ENCODE results near the gene DRAM1. TPM values are rescaled to one million over a fixed set of nuclear protein-coding genes. Genes with fewer than 3 reads are reported as not detected.

DRAM1 gene
- total and polyA plus RNA-seq, 9 of the 15 experiments (the other 6 are each of a cell fraction or from before 2014, with no cell fraction given) = 1.4 to 4.3 (median 2.7) TPM

GRCh38 chr12:101855364-101855884, 22.0 kb upstream of the DRAM1 start (continued):
- no peak for TF ChIP-seq NFYB (IDR thresholded peaks at IDR 0.05; ENCODE audit: extremely low read depth, insufficient read length)
- TF ChIP-seq ZNF76 (CRISPR knock-in tag; IDR thresholded peaks at IDR 0.05; ENCODE audit: borderline replicate concordance) = no peak
- no peak for TF ChIP-seq ZNF507 (tag; conservative IDR thresholded peaks at IDR 0.05)
- TF ChIP-seq THAP7 (CRISPR knock-in tag; IDR thresholded peaks at IDR 0.05) = no peak
- TF ChIP-seq NFXL1 (CRISPR knock-in tag; IDR thresholded peaks at IDR 0.05) = no peak
- TF ChIP-seq RBM17 (IDR thresholded peaks at IDR 0.05; ENCODE audit: borderline replicate concordance, low read depth, low read length) = no peak
- no peak for TF ChIP-seq DIDO1 (tag; IDR thresholded peaks at IDR 0.05; ENCODE audit: low read depth)
- no peak for TF ChIP-seq ZFPM2 (CRISPR knock-in tag; IDR thresholded peaks at IDR 0.05)
- TF ChIP-seq E2F4 (CRISPR knock-in tag; IDR thresholded peaks at IDR 0.05; ENCODE audit: low read depth) = no peak
- TF ChIP-seq ATF2 (CRISPR knock-in tag; IDR thresholded peaks at IDR 0.05) = no peak
- peak; percentile 56; the same call in 1 of the 2 replicates for TF ChIP-seq ZNF644 (tag; IDR thresholded peaks at IDR 0.05; ENCODE audit: low read depth)
- TF ChIP-seq HNRNPUL1 (IDR thresholded peaks at IDR 0.05; ENCODE audit: low read length) = no peak
- no peak for TF ChIP-seq RNF219 (CRISPR knock-in tag; IDR thresholded peaks at IDR 0.05)
- no peak for TF ChIP-seq RBM14 (IDR thresholded peaks at IDR 0.05; ENCODE audit: borderline replicate concordance, insufficient read depth, low read depth, low read length)
- peak; percentile 17; the same call in 1 of the 2 replicates for TF ChIP-seq ELF1 (tag; IDR thresholded peaks at IDR 0.05)
- TF ChIP-seq SIRT6 (IDR thresholded peaks at IDR 0.05; ENCODE audit: low read depth, low read length) = no peak
- no peak for TF ChIP-seq SREBF2 (CRISPR knock-in tag; IDR thresholded peaks at IDR 0.05)
- TF ChIP-seq ELK3 (CRISPR knock-in tag; IDR thresholded peaks at IDR 0.05) = no peak
- TF ChIP-seq HDAC2 (IDR thresholded peaks at IDR 0.05) = 0 out of 2 replicates have a peak, but pooled peaks have one; percentile 53
- peak; percentile 82 for TF ChIP-seq CBFA2T2 (conservative IDR thresholded peaks at IDR 0.05)
- no peak for TF ChIP-seq ZNF3 (CRISPR knock-in tag; IDR thresholded peaks at IDR 0.05)
- TF ChIP-seq OTX1 (CRISPR knock-in tag; IDR thresholded peaks at IDR 0.05) = no peak
- peak; percentile 29; the same call in 1 of the 2 replicates for TF ChIP-seq CXXC5 (CRISPR knock-in tag; IDR thresholded peaks at IDR 0.05)

Measured in K562 (cell line).